Activated T-cell treated with anti-CD3 and anti-CD28 coated beads, Interleukin-2, amount 50 U/mL, for 72 hours (primary cell): ENCODE data around the gene ATP11C. TPM values are rescaled to one million over a fixed set of nuclear protein-coding genes. Genes with fewer than 3 reads are reported as not detected.

ENCODE experiments used
- ATAC-seq, 2 donors: fragments of 150-1000 bp; cut with Tn5 transposase; replicated peaks in 1 of 2; 2 replicates each; pipeline ENCODE4 v1.10.0; 2021; ENCODE audit warnings: moderate library complexity in 2 of 2, mild to moderate bottlenecking in 1 of 2
- DNase-seq, 2 donors: peaks; one replicate each; pipeline ENCODE4 v3.0.0; 2021 to 2022; ENCODE audit warnings: mixed read lengths in 1 of 2
- H3K27ac Mint-ChIP-seq: one replicate; pipeline ENCODE4 v1.8.0; 2022; ENCODE audit warnings: mild to moderate bottlenecking, moderate library complexity, mixed read lengths
- H3K27me3 Mint-ChIP-seq: one replicate; pipeline ENCODE4 v1.8.0; 2022; ENCODE audit warnings: low read depth, mixed read lengths
- H3K36me3 Mint-ChIP-seq, 2 donors: one replicate each; pipeline ENCODE4 v1.8.0; 2022; ENCODE audit warnings: mixed read lengths in 2 of 2, mild to moderate bottlenecking in 1 of 2; ENCODE audit not compliant: insufficient read depth in 2 of 2
- H3K4me1 Mint-ChIP-seq: one replicate; pipeline ENCODE4 v1.8.0; 2022; ENCODE audit warnings: low read depth, mixed read lengths
- H3K4me3 Mint-ChIP-seq, 2 donors: one replicate each; pipeline ENCODE4 v1.8.0; 2022; ENCODE audit warnings: mild to moderate bottlenecking in 2 of 2, mixed read lengths in 2 of 2, moderate library complexity in 2 of 2
- H3K9me3 Mint-ChIP-seq, 2 donors: one replicate each; pipeline ENCODE4 v1.8.0; 2022; ENCODE audit warnings: mixed read lengths in 2 of 2
- total RNA-seq, 2 donors: library from RNA; stranded (reverse); gene quantifications; one replicate each; pipeline ENCODE4 v1.2.3, GENCODE V29; 2022

Gene ATP11C
- total RNA-seq, 2 donors from 2014 or later: 15.6 to 19.1 TPM

- DNase-seq (no peak), ATAC-seq (no peak)
- Mint-ChIP-seq H3K36me3 (peaks cover 10 to 18% of the 10 kb centered on the region in 2 donors), H3K27me3 (peaks cover 7% of the 10 kb centered on the region), H3K9me3 (peaks cover under 1 to 2% of the 10 kb centered on the region in 2 donors), H3K4me3 (no peak overlapping the region), H3K4me1 (peaks cover 8% of the 10 kb centered on the region), H3K27ac (no peak overlapping the region)
Observed at GRCh38 chrX:139759637-139760036, 173.2 kb downstream of the ATP11C start.

DNA sequence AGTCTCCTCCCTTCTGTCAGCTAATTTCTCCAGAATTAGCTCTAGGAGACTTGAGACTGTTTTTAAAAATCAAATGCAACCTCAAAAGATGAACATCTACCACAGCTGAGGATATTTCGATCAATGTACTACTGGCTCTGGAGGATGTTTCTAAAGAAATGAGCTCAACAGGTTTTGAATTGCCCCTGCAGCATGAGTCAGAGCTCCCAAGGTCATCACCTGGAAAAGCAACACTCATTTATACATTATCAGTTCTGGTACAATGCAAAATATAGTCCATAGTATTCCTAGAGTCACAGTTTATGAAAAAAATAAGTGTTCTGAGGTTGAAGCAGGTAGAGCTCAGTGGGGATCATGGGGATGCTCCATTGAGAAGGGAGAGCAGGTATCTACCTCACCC, 174.0 kb downstream of the ATP11C start:
- DNase-seq (no peak), ATAC-seq (peak in 1 of 2 donors; percentile 32)
- Mint-ChIP-seq H3K27ac (no peak overlapping the region), H3K36me3 (peaks cover 14 to 27% of the 10 kb centered on the region in 2 donors), H3K4me3 (no peak overlapping the region), H3K4me1 (peaks cover 8% of the 10 kb centered on the region), H3K27me3 (peaks cover 7% of the 10 kb centered on the region), H3K9me3 (peaks cover 2 to 6% of the 10 kb centered on the region in 2 donors)

DNA sequence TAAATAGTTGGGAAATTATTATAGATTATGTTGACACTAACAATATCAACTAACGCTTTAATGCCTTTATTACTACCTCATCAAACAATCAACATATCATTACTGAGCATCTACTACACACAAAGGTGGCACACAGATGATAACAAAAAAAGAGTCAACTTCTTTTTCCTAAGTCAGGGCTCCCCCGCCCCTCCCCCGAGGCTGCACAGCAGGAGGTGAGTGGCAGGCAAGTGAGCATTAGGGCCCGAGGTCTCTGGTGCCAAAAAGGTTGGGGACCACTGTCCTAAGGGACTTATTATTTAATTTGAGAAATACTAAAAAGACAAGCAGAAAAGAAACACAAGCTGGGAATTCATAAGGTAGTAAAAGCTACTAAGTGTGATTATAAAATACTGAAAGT, 174.6 kb downstream of the ATP11C start:
- Mint-ChIP-seq H3K27me3 (peaks cover 8% of the 10 kb centered on the region), H3K27ac (no peak overlapping the region)

DNA sequence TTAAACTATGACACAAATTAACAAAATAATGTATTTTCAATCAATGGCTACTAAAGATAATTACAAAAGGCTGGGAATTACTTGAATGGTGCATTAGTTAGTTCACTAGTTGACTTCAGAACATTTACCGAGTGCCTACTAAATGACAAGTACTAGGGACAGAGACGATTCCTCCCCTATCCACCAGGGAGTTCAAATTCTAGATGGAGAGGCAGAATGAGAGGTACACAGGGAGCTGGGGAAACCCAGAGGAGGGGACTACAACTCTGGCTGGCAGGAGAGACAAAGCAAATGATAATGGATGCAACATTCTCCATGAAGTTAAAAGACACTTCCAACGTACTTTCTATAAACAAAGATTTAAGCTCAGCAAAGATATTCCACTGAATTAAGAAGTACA, 181.8 kb downstream of the ATP11C start:
- no peak overlapping the region for H3K4me3 Mint-ChIP-seq
- H3K4me1 Mint-ChIP-seq: no peaks in the 10 kb centered on the region
- no peak for DNase-seq
- H3K27ac Mint-ChIP-seq: no peak overlapping the region
- peaks cover 20 to 36% of the 10 kb centered on the region in 2 donors for H3K36me3 Mint-ChIP-seq
- peaks cover 6% of the 10 kb centered on the region for H3K27me3 Mint-ChIP-seq
- no peak for ATAC-seq
- peaks cover 5 to 10% of the 10 kb centered on the region in 2 donors for H3K9me3 Mint-ChIP-seq

More for the DNA sequence above, 174.6 kb downstream of the ATP11C start:
- H3K36me3 Mint-ChIP-seq: peaks cover 17 to 30% of the 10 kb centered on the region in 2 donors
- peaks cover 8% of the 10 kb centered on the region for H3K4me1 Mint-ChIP-seq
- no peak overlapping the region for H3K4me3 Mint-ChIP-seq
- peaks cover 5 to 6% of the 10 kb centered on the region in 2 donors for H3K9me3 Mint-ChIP-seq
- no peak for ATAC-seq
- DNase-seq: no peak

GRCh38 chrX:139750390-139750789, 182.5 kb downstream of the ATP11C start:
- peaks cover 17 to 29% of the 10 kb centered on the region in 2 donors for H3K36me3 Mint-ChIP-seq
- peaks cover 6% of the 10 kb centered on the region for H3K27me3 Mint-ChIP-seq
- ATAC-seq (no peak), DNase-seq (no peak)
- H3K9me3 Mint-ChIP-seq: peaks cover 5 to 10% of the 10 kb centered on the region in 2 donors
- no peak overlapping the region for H3K4me3 Mint-ChIP-seq
- no peaks in the 10 kb centered on the region for H3K4me1 Mint-ChIP-seq
- H3K27ac Mint-ChIP-seq: no peak overlapping the region

DNA sequence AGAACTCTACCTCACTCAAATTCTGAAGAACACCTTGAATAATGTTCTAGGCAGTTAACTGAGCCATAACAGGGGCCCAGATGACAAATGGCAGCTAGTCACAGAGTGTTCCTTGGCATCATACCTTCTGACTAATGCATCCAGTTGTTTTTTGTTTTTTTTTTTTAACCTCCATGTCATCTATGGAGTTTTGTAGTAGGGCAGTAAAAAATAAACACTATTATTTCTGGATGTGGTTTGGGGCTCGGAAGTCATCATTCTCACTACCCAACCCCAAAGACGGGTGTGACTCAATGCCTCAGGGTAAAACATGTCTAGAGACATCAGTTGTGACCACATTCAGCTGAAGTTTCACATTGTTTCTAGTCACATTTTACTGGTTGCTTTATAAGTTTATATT, 193.7 kb downstream of the ATP11C start:
- Mint-ChIP-seq H3K36me3 (peaks cover 2 to 10% of the 10 kb centered on the region in 2 donors), H3K27ac (peak overlapping the region; percentile 57), H3K9me3 (no peaks in the 10 kb centered on the region), H3K27me3 (peaks cover 7% of the 10 kb centered on the region), H3K4me3 (peak overlapping the region in 1 of 2 donors; percentile 43), H3K4me1 (peaks cover 6% of the 10 kb centered on the region)
- DNase-seq (peak; percentile 32 to 37), ATAC-seq (peak; percentile 94 to 97)

DNA sequence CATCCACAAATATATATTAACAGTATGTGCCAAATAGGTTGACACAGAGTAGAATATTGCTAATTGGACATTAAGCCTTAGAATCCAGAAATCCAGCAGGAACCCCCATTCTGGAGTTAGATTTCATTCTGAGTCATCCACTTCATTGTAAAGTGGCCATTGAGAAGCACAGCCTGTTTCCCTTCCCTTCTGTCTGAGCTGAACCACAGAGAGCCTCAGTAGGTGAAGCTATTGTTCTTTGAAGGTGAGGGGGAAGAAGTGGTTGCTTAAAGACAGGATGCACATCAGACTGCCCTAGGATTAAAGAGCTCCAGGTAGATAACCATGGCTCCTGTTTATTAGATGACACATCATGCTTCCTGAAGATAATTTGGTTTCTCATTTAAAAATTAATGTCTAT, 194.3 kb downstream of the ATP11C start:
- H3K27ac Mint-ChIP-seq: peak overlapping the region; percentile 57

DNA sequence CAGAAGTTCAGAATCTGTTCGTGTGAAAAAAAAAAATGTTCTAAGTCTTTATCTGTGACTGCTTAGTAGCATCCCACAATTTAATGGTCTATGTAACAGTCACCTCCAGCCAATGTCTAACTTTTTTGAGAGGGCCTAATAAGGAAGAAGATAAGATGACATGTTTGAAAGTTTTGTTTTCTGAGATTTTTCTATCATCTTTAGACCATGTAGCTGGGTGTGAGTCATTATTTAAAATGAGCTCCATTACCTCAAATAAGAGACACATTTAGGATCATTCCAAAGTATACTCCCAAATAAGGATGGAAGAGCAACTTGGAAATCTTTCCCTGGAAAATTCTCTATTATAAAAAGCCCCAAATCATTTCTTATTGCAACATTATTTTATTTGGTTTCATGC, 196.7 kb downstream of the ATP11C start:
- Mint-ChIP-seq H3K4me1 (peaks cover 6% of the 10 kb centered on the region), H3K36me3 (peaks cover 2 to 10% of the 10 kb centered on the region in 2 donors), H3K27me3 (peaks cover 13% of the 10 kb centered on the region), H3K4me3 (no peak overlapping the region), H3K9me3 (no peaks in the 10 kb centered on the region), H3K27ac (no peak overlapping the region)
- DNase-seq (no peak), ATAC-seq (no peak)

More for the DNA sequence above, 194.3 kb downstream of the ATP11C start:
- peaks cover 2 to 10% of the 10 kb centered on the region in 2 donors for H3K36me3 Mint-ChIP-seq
- no peaks in the 10 kb centered on the region for H3K9me3 Mint-ChIP-seq
- peaks cover 6% of the 10 kb centered on the region for H3K4me1 Mint-ChIP-seq
- no peak for DNase-seq
- peak overlapping the region in 1 of 2 donors; percentile 43 for H3K4me3 Mint-ChIP-seq
- no peak for ATAC-seq
- H3K27me3 Mint-ChIP-seq: peaks cover 7% of the 10 kb centered on the region

DNA sequence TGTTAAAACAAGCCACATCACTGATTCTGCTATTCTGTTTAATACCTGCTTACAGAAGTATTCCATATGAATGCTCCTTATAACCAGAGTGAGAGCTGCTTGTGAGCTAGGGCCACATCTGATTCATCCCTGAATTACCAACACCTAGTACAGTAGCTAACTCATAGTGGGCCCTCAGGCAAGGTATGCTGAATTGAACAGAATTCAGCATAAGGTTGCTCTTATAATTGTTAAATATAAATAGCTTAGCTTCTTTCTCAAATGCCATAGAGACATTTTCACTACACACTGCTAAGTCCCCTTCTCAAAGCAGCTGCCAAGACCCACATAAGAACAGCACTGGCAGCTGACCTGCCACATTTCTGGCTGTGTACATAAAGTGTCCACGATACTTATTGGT, 197.9 kb downstream of the ATP11C start:
- Mint-ChIP-seq H3K36me3 (peaks cover 0 to 6% of the 10 kb centered on the region in 2 donors), H3K9me3 (no peaks in the 10 kb centered on the region), H3K27ac (no peak overlapping the region), H3K4me3 (no peak overlapping the region), H3K4me1 (peaks cover 2% of the 10 kb centered on the region), H3K27me3 (peaks cover 6% of the 10 kb centered on the region)
- DNase-seq (no peak), ATAC-seq (no peak)

GRCh38 chrX:139725720-139726119, 207.1 kb downstream of the ATP11C start:
- no peak overlapping the region for H3K27ac Mint-ChIP-seq
- peak in 1 of 2 donors; percentile 8 for DNase-seq
- peak; percentile 87 to 92 for ATAC-seq
- peaks cover 0 to 3% of the 10 kb centered on the region in 2 donors for H3K36me3 Mint-ChIP-seq
- H3K9me3 Mint-ChIP-seq: no peaks in the 10 kb centered on the region
- peaks cover 19% of the 10 kb centered on the region for H3K4me1 Mint-ChIP-seq
- H3K4me3 Mint-ChIP-seq: no peak overlapping the region
- H3K27me3 Mint-ChIP-seq: peaks cover 14% of the 10 kb centered on the region

- no peak overlapping the region for H3K4me3 Mint-ChIP-seq
- no peaks in the 10 kb centered on the region for H3K9me3 Mint-ChIP-seq
- H3K36me3 Mint-ChIP-seq: peaks cover 0 to 3% of the 10 kb centered on the region in 2 donors
- H3K27ac Mint-ChIP-seq: no peak overlapping the region
- DNase-seq: no peak
- no peak for ATAC-seq
- H3K4me1 Mint-ChIP-seq: peaks cover 13% of the 10 kb centered on the region
- H3K27me3 Mint-ChIP-seq: peaks cover 13% of the 10 kb centered on the region
Observed at GRCh38 chrX:139724626-139725025, 208.2 kb downstream of the ATP11C start.

- ATAC-seq (no peak), DNase-seq (no peak)
- H3K27me3 Mint-ChIP-seq: peaks cover 15% of the 10 kb centered on the region
- no peaks in the 10 kb centered on the region for H3K36me3 Mint-ChIP-seq
- H3K4me1 Mint-ChIP-seq: peaks cover 3% of the 10 kb centered on the region
- no peak overlapping the region for H3K4me3 Mint-ChIP-seq
- no peak overlapping the region for H3K27ac Mint-ChIP-seq
- no peaks in the 10 kb centered on the region for H3K9me3 Mint-ChIP-seq
Observed at GRCh38 chrX:139720979-139721378, 211.9 kb downstream of the ATP11C start.

GRCh38 chrX:139720136-139720535, 212.7 kb downstream of the ATP11C start:
- Mint-ChIP-seq H3K27ac (no peak overlapping the region), H3K4me1 (no peaks in the 10 kb centered on the region), H3K9me3 (no peaks in the 10 kb centered on the region), H3K27me3 (peaks cover 15% of the 10 kb centered on the region), H3K4me3 (no peak overlapping the region), H3K36me3 (no peaks in the 10 kb centered on the region)
- ATAC-seq: no peak
- no peak for DNase-seq

DNA sequence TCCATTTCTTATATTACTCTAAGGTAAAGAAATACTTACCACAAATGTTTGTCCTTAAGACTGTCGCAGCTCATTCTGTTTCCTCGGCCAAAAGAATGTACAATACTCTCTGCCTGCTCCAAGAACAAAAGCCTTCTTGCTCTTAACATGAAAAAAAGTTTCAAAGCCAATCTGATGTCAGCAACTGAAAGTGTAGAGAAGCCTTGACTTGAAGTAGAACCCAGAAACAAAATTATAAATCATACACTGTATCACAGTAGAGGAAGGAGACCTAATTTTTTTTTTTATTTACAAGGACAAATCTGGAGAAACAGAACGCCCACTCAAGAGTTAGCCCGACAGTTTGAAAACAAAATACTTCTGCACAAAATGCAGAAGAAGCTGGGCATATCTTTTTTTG, 224.8 kb downstream of the ATP11C start, which contains the start of gene MCF2:
Gene MCF2, minus strand, starts transcription at position 101 of the 400 bp plus-strand sequence. CDS start 56,423 bp downstream, outside the sequence.
- H3K9me3 Mint-ChIP-seq: peaks cover 2 to 4% of the 10 kb centered on the region in 2 donors
- no peak within 1 kb of the TSS for H3K27ac Mint-ChIP-seq
- ATAC-seq (no peak), DNase-seq (no peak)
- H3K4me3 Mint-ChIP-seq: no peak within 1 kb of the TSS
- H3K27me3 Mint-ChIP-seq: peaks cover 4% of the 10 kb centered on the region
- no peaks in the 10 kb centered on the region for H3K4me1 Mint-ChIP-seq
- peaks cover 0 to 2% of the 10 kb centered on the region in 2 donors for H3K36me3 Mint-ChIP-seq
